ENCODE data around the gene GBE1. TPM values are rescaled to one million over a fixed set of nuclear protein-coding genes. Genes with fewer than 3 reads are reported as not detected.

The GBE1 gene
- total and polyA plus RNA-seq, 2 experiments from 2014 or later: 27.2 to 71.2 TPM

- peak in 1 of 2 donors; percentile 7 for DNase-seq (ENCODE audit: low read depth in 1 of 2, low spot score in 1 of 2)
- Histone ChIP-seq H3K36me3 (no peaks in the 10 kb centered on the region), H3K27me3 (no peaks in the 10 kb centered on the region), H3K9me3 (ENCODE audit: low read depth) (no peaks in the 10 kb centered on the region), H3K4me1 (ENCODE audit: low read depth) (peaks cover 41% of the 10 kb centered on the region), H3K27ac (peak overlapping the region; percentile 91), H3K4me3 (no peak overlapping the region)
- TF ChIP-seq CTCF (IDR thresholded peaks at IDR 0.05; ENCODE audit: low read depth, low read length): no peak
Observed at GRCh38 chr3:81622395-81622794, 139.1 kb downstream of the GBE1 start.

- Histone ChIP-seq H3K4me3 (no peak overlapping the region), H3K27ac (no peak overlapping the region), H3K27me3 (no peaks in the 10 kb centered on the region), H3K9me3 (ENCODE audit: low read depth) (no peaks in the 10 kb centered on the region), H3K36me3 (no peaks in the 10 kb centered on the region), H3K4me1 (ENCODE audit: low read depth) (peaks cover 40% of the 10 kb centered on the region)
- no peak for TF ChIP-seq CTCF (IDR thresholded peaks at IDR 0.05; ENCODE audit: low read depth, low read length)
- no peak for DNase-seq (ENCODE audit: low read depth in 1 of 2, low spot score in 1 of 2)
Observed at GRCh38 chr3:81621277-81621676, 140.2 kb downstream of the GBE1 start.

- no peak for DNase-seq (ENCODE audit: low read depth in 1 of 2, low spot score in 1 of 2)
Observed at GRCh38 chr3:81620849-81621248, 140.6 kb downstream of the GBE1 start.

GRCh38 chr3:81612768-81613167 lies 148.7 kb downstream of the GBE1 start:
- no peak for DNase-seq (ENCODE audit: low read depth in 1 of 2, low spot score in 1 of 2)
- no peak for TF ChIP-seq CTCF (IDR thresholded peaks at IDR 0.05; ENCODE audit: low read depth, low read length)
- Histone ChIP-seq H3K9me3 (ENCODE audit: low read depth) (no peaks in the 10 kb centered on the region), H3K4me3 (no peak overlapping the region), H3K27me3 (no peaks in the 10 kb centered on the region), H3K4me1 (ENCODE audit: low read depth) (peaks cover 20% of the 10 kb centered on the region), H3K27ac (no peak overlapping the region), H3K36me3 (no peaks in the 10 kb centered on the region)

More at GRCh38 chr3:81620849-81621248, 140.6 kb downstream of the GBE1 start:
- H3K4me1 ChIP-seq (ENCODE audit: low read depth): peaks cover 36% of the 10 kb centered on the region
- no peak for TF ChIP-seq CTCF (IDR thresholded peaks at IDR 0.05; ENCODE audit: low read depth, low read length)
- H3K36me3 ChIP-seq: no peaks in the 10 kb centered on the region
- H3K27ac ChIP-seq: no peak overlapping the region
- no peak overlapping the region for H3K4me3 ChIP-seq
- no peaks in the 10 kb centered on the region for H3K27me3 ChIP-seq
- H3K9me3 ChIP-seq (ENCODE audit: low read depth): no peaks in the 10 kb centered on the region

- no peaks in the 10 kb centered on the region for H3K27me3 ChIP-seq
- no peak overlapping the region for H3K4me3 ChIP-seq
- peak in 1 of 2 donors; percentile 48 for DNase-seq (ENCODE audit: low read depth in 1 of 2, low spot score in 1 of 2)
- no peaks in the 10 kb centered on the region for H3K9me3 ChIP-seq (ENCODE audit: low read depth)
- no peak overlapping the region for H3K27ac ChIP-seq
- no peaks in the 10 kb centered on the region for H3K36me3 ChIP-seq
- no peaks in the 10 kb centered on the region for H3K4me1 ChIP-seq (ENCODE audit: low read depth)
- no peak for TF ChIP-seq CTCF (IDR thresholded peaks at IDR 0.05; ENCODE audit: low read depth, low read length)
Observed at GRCh38 chr3:81602781-81603180, 158.7 kb downstream of the GBE1 start.

Data from cardiac muscle cell (in vitro differentiated cells and primary cell).